Thyroid gland (tissue), 4 donors: ENCODE measurements around the gene IGF2R.
"Not testable (repeated sequence)": the region's sequence is repeated elsewhere in the genome, so short reads cannot be mapped to it uniquely, and the experiment has no call there.

Experiments
- POLR2A ChIP-seq, 2 donors: fragments of 450-650 bp; IDR thresholded peaks; one replicate each; pipeline ENCODE4 v1.6.1; 2017; ENCODE audit warnings: antibody characterized with exemption in 2 of 2, mild to moderate bottlenecking in 2 of 2, moderate library complexity in 1 of 2
- TF ChIP-seq, protein P1 (sequence below), 6 experiments: fragments of 200-600 bp in 3 of 6; fragments of 450-650 bp in 3 of 6; sonication (generic) in 3 of 6; IDR thresholded peaks; one replicate each; pipeline ENCODE4 v1.5.1; 2016 to 2019; ENCODE audit warnings: antibody characterized with exemption in 6 of 6, mild to moderate bottlenecking in 2 of 6, inconsistent platforms in 1 of 6, moderate library complexity in 1 of 6

DNA sequence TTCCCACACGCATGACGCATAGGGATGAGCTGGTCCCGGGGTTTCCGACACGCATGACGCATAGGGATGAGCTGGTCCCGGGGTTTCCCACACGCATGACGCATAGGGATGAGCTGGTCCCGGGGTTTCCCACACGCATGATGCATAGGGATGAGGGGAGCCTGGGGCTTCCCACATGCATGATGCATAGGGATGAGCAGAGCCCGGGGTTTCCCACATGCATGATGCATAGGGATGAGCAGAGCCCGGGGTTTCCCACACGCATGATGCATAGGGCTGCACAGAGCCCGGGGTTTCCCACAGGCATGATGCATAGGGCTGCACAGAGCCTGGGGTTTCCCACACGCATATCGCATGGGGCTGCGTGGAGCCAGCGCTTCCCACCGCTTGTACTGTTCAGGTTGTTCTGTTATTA, 165.5 kb downstream of the IGF2R start:
- TF ChIP-seq, protein P1, sequence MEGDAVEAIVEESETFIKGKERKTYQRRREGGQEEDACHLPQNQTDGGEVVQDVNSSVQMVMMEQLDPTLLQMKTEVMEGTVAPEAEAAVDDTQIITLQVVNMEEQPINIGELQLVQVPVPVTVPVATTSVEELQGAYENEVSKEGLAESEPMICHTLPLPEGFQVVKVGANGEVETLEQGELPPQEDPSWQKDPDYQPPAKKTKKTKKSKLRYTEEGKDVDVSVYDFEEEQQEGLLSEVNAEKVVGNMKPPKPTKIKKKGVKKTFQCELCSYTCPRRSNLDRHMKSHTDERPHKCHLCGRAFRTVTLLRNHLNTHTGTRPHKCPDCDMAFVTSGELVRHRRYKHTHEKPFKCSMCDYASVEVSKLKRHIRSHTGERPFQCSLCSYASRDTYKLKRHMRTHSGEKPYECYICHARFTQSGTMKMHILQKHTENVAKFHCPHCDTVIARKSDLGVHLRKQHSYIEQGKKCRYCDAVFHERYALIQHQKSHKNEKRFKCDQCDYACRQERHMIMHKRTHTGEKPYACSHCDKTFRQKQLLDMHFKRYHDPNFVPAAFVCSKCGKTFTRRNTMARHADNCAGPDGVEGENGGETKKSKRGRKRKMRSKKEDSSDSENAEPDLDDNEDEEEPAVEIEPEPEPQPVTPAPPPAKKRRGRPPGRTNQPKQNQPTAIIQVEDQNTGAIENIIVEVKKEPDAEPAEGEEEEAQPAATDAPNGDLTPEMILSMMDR (IDR thresholded peaks at IDR 0.05) = not testable (repeated sequence)
- TF ChIP-seq POLR2A (IDR thresholded peaks at IDR 0.05) = not testable (repeated sequence)
